Kasumi-1 (cell line): ENCODE measurements around the gene MYL6.
"Not testable (repeated sequence)": the region's sequence is repeated elsewhere in the genome, so short reads cannot be mapped to it uniquely, and the experiment has no call there.

Experiments used
- DNase-seq, 2 experiments: peaks; one replicate each; lab custom pipeline; 2025; lab: John Stamatoyannopoulos, UW

MYL6 gene

GRCh38 chr12:56156464-56157200, 1.5 kb upstream of the MYL6 start:
- not testable (repeated sequence) for DNase-seq

GRCh38 chr12:56157201-56158028, 744 bp upstream of the MYL6 start:
- DNase-seq, result peak; percentile 90 to 94

GRCh38 chr12:56158926-56159461, 835 bp downstream of the MYL6 start:
- DNase-seq, result peak; percentile 47 to 71

GRCh38 chr12:56159482-56160192, 1.5 kb downstream of the MYL6 start:
- DNase-seq, result no peak

DNA sequence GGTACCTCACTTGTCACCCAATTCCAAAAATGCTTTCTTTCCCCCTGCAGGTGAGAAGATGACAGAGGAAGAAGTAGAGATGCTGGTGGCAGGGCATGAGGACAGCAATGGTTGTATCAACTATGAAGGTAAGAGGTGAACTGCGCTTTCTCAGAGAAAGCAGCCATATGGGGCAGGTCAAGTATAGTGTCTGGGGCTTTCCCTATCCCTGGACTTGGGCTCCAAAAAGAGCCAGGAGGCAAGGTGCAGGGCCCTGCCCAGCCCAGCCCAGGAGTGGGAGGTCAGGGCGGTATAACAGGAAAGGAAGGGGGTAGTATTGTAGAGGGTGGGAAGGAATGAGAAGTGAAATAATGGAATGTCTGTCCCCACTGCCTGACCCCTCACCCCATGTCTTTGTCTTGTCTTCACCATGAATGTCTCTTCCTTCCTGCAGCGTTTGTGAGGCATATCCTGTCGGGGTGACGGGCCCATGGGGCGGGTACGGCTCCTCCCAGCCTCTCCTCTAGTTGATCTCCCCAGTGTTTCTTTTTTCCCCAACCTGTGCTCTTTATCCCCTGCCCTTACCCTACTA, 2.1 kb downstream of the MYL6 start:
- peak; percentile 30 to 36 for DNase-seq

DNA sequence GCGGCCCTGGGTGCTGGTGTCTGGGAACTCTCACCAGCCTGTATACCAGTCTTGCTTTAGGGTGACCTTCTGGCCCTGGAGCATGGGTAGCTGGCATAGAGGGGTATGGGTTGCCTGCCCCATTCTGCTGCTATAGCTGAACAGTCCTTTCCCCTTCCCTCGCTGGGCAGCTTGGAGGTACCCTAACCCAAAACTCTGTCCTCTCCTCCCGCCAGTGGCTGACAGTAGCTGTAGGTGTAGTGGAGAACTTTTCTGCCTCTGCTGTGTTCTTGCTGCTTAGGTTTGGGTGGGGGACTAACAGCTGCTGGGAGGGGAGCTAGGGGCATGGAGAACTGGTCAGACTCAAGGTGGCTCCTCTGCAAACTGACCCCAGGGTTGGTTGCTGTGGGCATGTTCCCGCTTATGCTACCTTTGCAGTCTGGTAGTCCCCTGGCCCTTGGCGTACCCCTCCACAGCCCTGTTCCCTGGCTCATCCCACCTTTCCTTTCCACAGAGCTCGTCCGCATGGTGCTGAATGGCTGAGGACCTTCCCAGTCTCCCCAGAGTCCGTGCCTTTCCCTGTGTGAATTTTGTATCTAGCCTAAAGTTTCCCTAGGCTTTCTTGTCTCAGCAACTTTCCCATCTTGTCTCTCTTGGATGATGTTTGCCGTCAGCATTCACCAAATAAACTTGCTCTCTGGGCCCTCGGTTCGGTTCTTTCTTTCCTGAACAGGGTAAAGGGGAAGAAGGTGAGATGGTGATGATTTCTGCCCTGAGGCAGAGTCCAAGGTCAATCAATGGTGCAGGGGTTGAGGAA, 2.9 kb downstream of the MYL6 start:
- no peak for DNase-seq

GRCh38 chr12:56161690-56162351, 3.7 kb downstream of the MYL6 start:
- no peak for DNase-seq

- no peak for DNase-seq
Observed at GRCh38 chr12:56162468-56163290, 4.5 kb downstream of the MYL6 start.

GRCh38 chr12:56163533-56164344, 5.6 kb downstream of the MYL6 start:
- no peak for DNase-seq

DNA sequence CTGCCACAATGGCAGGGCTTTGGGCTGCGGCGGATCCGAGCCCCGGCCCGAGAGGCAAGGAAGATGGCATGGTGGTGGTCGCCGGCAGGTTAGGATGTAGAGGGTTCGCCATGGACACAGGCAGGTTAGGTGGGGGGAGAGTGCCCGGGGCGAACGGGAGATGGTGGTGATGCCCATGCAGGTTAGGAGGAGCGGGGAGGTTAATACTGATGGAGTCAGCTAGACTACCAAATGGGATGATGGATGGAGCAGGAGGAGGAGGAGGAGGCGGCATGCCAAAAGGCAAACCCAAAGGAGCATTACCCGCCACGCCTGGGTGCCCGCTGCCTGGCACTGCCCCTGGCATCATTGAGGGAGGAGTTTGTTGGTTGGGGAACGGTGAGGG, 6.2 kb downstream of the MYL6 start:
- DNase-seq, result no peak

DNA sequence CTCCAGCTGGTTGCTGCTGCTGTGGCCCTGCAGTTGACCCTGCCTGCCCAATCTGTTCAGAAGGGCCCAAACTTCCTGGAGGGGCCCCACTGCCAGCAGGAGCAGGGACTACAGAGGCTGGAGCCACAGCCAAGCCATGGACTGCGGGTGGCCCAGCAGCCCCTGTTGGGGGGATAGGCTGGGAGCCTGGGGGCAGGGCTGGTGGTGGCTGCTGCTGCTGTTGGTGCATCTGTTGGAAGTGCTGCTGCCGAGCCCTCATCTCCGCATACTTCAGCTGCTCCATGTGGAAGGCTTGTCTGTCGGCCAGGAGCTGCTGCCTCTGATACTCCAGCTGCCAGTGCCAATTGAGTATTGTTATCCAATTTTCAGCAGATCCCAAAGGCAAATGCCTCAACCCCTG, 7.2 kb downstream of the MYL6 start:
- no peak for DNase-seq

DNA sequence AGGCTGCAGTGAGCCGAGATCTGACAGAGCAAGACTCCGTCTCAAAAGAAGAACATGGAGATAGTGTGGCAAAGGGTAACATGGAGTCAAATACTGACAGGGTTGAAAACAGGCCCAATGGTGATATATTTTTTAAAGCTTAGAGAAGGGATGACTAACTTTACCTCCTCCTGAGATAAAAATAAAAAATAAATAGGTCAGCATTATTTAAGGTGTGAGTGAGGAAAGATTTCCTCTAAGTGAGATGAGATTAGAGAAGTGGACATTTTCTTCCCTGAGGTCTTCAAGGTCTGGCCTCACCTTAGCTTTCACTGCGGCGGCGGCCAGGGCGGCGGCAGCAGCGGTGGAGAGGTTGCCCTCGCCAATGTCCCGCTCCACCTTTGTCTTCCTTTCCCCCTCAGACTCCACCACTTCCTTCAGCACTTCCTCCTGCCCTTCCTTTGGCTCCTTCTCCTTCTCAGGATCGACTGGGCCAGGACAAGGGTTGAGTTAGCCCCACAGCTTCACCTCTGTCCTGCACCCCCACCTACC, 11.1 kb downstream of the MYL6 start:
- DNase-seq, result no peak

- no peak for DNase-seq
Observed at GRCh38 chr12:56172839-56173238, 14.7 kb downstream of the MYL6 start.

DNA sequence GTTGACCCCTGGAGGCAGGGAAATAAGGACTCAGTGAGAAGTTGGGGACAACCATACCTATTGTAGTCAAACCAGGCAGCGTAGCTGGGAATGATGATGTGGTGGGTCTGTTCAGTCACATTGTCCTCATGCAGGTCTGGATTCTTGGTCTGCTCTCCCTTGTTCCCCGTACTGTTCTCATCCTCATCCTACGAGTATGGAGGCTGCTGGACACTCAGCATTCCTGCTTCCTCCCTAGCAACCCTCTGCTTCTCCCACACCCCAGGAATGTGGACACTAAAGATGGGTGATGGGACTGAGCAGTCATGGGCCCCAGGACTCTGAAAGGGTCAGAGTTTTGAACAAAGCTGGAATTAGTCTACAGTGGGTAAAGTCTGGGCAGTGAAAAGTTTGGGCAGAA, 20.2 kb downstream of the MYL6 start:
- DNase-seq, result no peak

- no peak for DNase-seq
Observed at GRCh38 chr12:56186957-56187356, 28.8 kb downstream of the MYL6 start.

DNA sequence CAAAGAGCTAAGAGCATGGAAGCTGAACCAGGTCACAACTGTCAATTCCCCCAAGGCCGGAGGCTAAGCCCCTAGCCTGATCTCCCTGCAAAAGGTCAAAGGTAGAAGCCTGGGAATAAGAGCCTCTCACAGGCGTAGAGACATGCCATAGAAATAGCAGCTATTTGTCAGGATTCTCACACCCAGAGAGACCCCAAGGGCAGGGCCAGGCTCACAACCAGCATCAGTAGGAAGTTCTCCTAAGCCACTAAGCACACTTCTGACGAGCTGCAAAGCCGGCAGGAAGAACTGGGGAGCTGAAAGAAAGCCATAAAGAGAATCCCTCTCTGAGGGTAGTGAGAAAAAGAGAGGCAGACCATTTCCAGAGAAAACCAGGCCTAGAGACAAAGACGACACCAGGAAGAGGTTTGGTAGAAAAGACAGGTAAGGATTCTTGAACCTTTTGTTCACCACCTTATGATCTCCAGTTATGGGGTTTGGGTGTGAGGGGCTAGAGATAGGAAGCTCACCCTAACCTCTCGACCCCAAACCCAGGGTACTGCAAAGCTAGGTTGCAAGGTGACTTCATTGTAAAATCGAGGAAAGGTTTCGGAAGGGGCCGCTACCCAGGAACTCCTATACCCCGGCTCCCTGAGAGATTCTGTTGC, 30.1 kb downstream of the MYL6 start:
- peak; percentile 34 to 46 for DNase-seq

GRCh38 chr12:56188778-56189098, 30.6 kb downstream of the MYL6 start:
- no peak for DNase-seq
